NCI-H2227 (cell line): ENCODE measurements around the gene SLC24A4.

Experiments used
- DNase-seq: peaks from one replicate; lab custom pipeline; 2025; ENCODE audit not compliant: unreplicated experiment; lab: John Stamatoyannopoulos, UW

Gene SLC24A4

GRCh38 chr14:92473261-92473968 is 150.4 kb downstream of the SLC24A4 start:
- DNase-seq, result no peak

- no peak for DNase-seq
Observed at GRCh38 chr14:92473969-92474535, 151.1 kb downstream of the SLC24A4 start.

GRCh38 chr14:92475037-92475436 is 152.1 kb downstream of the SLC24A4 start:
- DNase-seq, result no peak

- no peak for DNase-seq
Observed at GRCh38 chr14:92475451-92476187, 152.7 kb downstream of the SLC24A4 start.

- no peak for DNase-seq
Observed at GRCh38 chr14:92480856-92481255, 157.9 kb downstream of the SLC24A4 start.

- DNase-seq, result no peak
Observed at GRCh38 chr14:92481386-92481785, 158.4 kb downstream of the SLC24A4 start.

- DNase-seq, result no peak
Observed at GRCh38 chr14:92481811-92482555, 159.0 kb downstream of the SLC24A4 start.

- DNase-seq, result no peak
Observed at GRCh38 chr14:92482621-92483319, 159.8 kb downstream of the SLC24A4 start.

GRCh38 chr14:92484132-92484823 is 161.3 kb downstream of the SLC24A4 start:
- no peak for DNase-seq

GRCh38 chr14:92486881-92487280 is 163.9 kb downstream of the SLC24A4 start:
- no peak for DNase-seq

- no peak for DNase-seq
Observed at GRCh38 chr14:92487513-92488133, 164.7 kb downstream of the SLC24A4 start.

- no peak for DNase-seq
Observed at GRCh38 chr14:92489394-92490238, 166.7 kb downstream of the SLC24A4 start.

GRCh38 chr14:92490239-92490959 is 167.4 kb downstream of the SLC24A4 start:
- DNase-seq, result no peak

- DNase-seq, result no peak
Observed at GRCh38 chr14:92491782-92492181, 168.8 kb downstream of the SLC24A4 start.

- DNase-seq, result no peak
Observed at GRCh38 chr14:92492258-92492657, 169.3 kb downstream of the SLC24A4 start.

GRCh38 chr14:92493024-92493423 is 170.1 kb downstream of the SLC24A4 start:
- DNase-seq, result no peak

GRCh38 chr14:92493492-92493891 is 170.5 kb downstream of the SLC24A4 start:
- no peak for DNase-seq

GRCh38 chr14:92494512-92494911 is 171.5 kb downstream of the SLC24A4 start:
- DNase-seq, result no peak
